Measurements from ENCODE around the gene FUBP3.

FUBP3 gene

GRCh38 chr9:130635721-130636647 lies 56.6 kb downstream of the FUBP3 start:
- no peak for DNase-seq

GRCh38 chr9:130636648-130637020 lies 57.3 kb downstream of the FUBP3 start:
- no peak for DNase-seq

GRCh38 chr9:130638284-130639123 lies 59.1 kb downstream of the FUBP3 start:
- DNase-seq, result no peak

GRCh38 chr9:130639124-130639765 lies 59.9 kb downstream of the FUBP3 start:
- no peak for DNase-seq

- no peak for DNase-seq
These were observed 60.6 kb downstream of the FUBP3 start for GRCh38 chr9:130639866-130640555.

DNA sequence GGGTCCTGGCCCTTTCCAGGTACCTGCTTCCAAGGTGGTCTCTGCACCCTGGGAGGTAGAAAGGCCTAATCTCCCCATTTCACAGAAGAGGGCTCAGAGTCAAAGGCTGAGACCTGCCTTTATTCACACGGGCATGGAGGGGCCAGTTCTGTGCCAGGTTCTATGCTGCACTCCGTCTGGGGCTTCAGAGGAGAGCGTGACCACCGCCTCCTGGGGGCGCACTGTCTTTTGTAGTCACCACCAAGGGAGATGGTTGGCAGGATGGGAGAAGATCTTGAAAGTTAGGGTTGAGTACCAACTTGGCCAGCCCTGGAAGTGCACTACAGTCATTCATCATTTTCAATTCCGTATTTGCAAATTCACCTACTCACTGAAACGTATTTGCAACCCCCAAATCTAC lies 61.3 kb downstream of the FUBP3 start:
- no peak for DNase-seq

- DNase-seq, result no peak
These were observed 63.5 kb downstream of the FUBP3 start for GRCh38 chr9:130642926-130643325.

DNA sequence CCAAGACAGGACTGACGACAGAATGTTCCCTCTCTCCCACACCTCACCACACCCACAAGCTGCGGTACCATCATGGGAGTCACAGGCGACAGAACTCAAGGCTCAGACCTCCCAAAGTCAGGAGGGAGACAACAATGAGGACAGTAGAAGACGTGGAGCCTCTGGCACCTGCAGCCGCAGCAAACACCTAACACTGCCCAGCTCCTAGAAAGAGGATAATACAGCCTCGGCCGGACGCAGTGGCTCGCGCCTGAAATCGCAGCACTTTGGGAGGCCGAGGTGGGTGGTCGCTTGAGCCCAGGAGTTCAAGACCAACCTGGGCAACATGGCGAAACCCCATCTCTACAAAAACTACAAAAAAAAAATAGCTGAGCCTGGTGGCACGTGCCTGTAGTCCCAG lies 71.8 kb downstream of the FUBP3 start:
- DNase-seq, result no peak

- no peak for DNase-seq
These were observed 72.4 kb downstream of the FUBP3 start for GRCh38 chr9:130651752-130652151.

- DNase-seq, result no peak
These were observed 75.5 kb downstream of the FUBP3 start for GRCh38 chr9:130654879-130655278.

- DNase-seq, result no peak
These were observed 79.7 kb downstream of the FUBP3 start for GRCh38 chr9:130658893-130659698.

- no peak for DNase-seq
These were observed 80.4 kb downstream of the FUBP3 start for GRCh38 chr9:130659699-130660248.

DNA sequence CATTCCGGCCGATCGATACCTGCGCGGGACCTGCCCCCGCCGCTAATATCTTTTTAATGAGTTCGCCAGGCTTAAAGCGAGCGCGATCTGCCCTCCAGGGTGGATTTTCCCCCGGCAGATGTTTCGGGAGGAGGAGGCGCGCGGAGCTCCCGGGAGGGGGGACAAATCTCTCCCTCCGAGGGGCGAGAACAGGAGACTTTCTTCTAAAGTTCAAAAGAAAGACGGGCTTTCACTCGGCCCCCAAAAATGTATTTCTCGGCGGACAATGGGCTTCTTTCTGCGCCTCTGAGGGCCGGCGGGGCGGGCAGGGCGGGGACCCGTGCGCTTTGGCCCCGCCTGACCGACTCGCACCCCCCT lies 80.9 kb downstream of the FUBP3 start:
- DNase-seq, result no peak

- DNase-seq, result no peak
These were observed 81.5 kb downstream of the FUBP3 start for GRCh38 chr9:130660683-130661450.

DNA sequence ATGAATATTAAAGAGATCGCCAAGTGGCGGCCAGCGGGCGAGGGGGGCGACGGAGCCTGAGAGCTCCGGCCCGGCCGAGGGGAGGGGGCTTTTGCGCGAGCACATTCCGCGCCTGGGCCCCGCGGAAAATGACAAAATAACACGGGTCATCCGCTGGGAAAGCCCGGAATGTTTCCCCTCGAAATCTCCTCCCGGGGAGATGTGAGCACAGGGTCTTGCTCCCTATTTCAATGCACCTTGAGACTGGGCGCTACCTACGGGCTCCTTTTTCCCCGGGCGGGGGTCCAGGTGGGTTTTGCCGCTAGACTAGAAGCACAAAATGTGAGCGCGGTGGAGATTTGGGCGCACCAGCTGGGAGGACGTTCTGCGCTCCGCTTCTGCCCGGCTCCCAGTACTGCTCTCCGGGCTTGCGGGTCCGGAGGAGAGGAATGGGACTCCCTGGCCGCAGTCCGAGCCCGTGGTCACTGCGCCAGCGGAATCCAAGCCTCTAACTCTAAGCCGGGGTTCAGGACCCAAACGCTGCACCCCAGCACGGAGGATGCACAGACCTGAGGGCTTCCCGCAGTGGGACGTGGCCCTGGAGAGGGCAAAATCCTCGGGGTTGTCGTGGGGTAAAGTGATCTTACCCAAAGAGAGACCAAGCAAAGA lies 82.2 kb downstream of the FUBP3 start:
- no peak for DNase-seq

GRCh38 chr9:130662099-130662969 lies 83.0 kb downstream of the FUBP3 start:
- DNase-seq, result no peak

DNA sequence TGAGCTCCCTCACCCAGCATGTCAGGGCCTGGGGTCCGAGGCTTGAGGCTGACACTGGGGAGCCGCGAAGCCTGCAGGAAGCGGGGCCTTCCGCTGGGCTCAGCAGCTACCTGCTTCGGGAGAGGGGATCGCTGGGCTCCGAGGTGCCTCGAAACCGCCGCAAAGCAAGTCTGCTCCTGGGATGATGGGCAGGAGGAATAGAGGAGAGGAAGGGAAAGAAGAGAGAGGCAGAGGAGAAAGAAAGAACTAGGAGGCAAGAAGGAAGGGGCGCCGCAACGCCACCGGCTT lies 83.5 kb downstream of the FUBP3 start:
- no peak for DNase-seq

- DNase-seq, result no peak
These were observed 84.0 kb downstream of the FUBP3 start for GRCh38 chr9:130663258-130663976.

- DNase-seq, result no peak
These were observed 84.5 kb downstream of the FUBP3 start for GRCh38 chr9:130663977-130664250.

Measured in NCI-H446 treated with DMSO at 0.1 percent for 48 hours (cell line).